Upper lobe of right lung (tissue), 1 donor: ENCODE data around the gene CYP2A13. TPM values are rescaled to one million over a fixed set of nuclear protein-coding genes. Genes with fewer than 3 reads are reported as not detected.
"Not testable (repeated sequence)": the region's sequence is repeated elsewhere in the genome, so short reads cannot be mapped to it uniquely, and the experiment has no call there.

Experiments used
- ATAC-seq: fragments of 200-7000 bp; cut with Tn5 transposase; one replicate; pipeline ENCODE4 v1.9.1; 2020; ENCODE audit warnings: mild to moderate bottlenecking, moderate library complexity
- DNase-seq: peaks from one replicate; pipeline ENCODE4 v3.0.0-alpha.2; 2020
- H3K27ac ChIP-seq: fragments of 200-600 bp; one replicate; pipeline ENCODE4 v1.8.0; 2022
- H3K27me3 ChIP-seq: fragments of 200-600 bp; one replicate; pipeline ENCODE4 v1.8.0; 2022; ENCODE audit warnings: mild to moderate bottlenecking
- H3K36me3 ChIP-seq: fragments of 200-600 bp; one replicate; pipeline ENCODE4 v1.8.0; 2022
- H3K4me1 ChIP-seq: fragments of 200-600 bp; one replicate; pipeline ENCODE4 v1.8.0; 2022
- H3K4me3 ChIP-seq: fragments of 200-600 bp; one replicate; pipeline ENCODE4 v1.8.0; 2022; ENCODE audit warnings: mild to moderate bottlenecking
- H3K9me3 ChIP-seq: fragments of 200-600 bp; one replicate; pipeline ENCODE4 v1.8.0; 2022
- CTCF ChIP-seq: fragments of 200-600 bp; IDR thresholded peaks from one replicate; pipeline ENCODE4 v1.8.0; 2022; ENCODE audit warnings: antibody characterized with exemption
- intact Hi-C: fragments of 100-400 bp; cut with DNase I; formaldehyde crosslinking; loops from one replicate; pipeline ENCODE4 v1.11.0; 2022
- total RNA-seq: library from RNA; stranded (reverse); fragmentation: NEBNext Ultra II Directional; extraction: Animal tissue kit (Norgen Biotek cat#: 25700); gene quantifications from one replicate; pipeline ENCODE4 v1.2.1, GENCODE V29; 2021
- donor health status: DM: no; HTN: yes; CAD: no; lungs with severe emphysema.

CYP2A13 gene
- total RNA-seq, 1 donor from 2014 or later: not detected

- Histone ChIP-seq H3K27me3 (no peaks in the 10 kb centered on the region), H3K4me3 (no peak overlapping the region), H3K27ac (no peak overlapping the region), H3K9me3 (no peaks in the 10 kb centered on the region), H3K36me3 (no peaks in the 10 kb centered on the region), H3K4me1 (no peaks in the 10 kb centered on the region)
- intact Hi-C loops: no loop called here
- TF ChIP-seq CTCF: no peak
- ATAC-seq (no peak), DNase-seq (no peak)
These were observed 24.6 kb downstream of the CYP2A13 start for GRCh38 chr19:41112728-41113290.

GRCh38 chr19:41114132-41114531 lies 25.9 kb downstream of the CYP2A13 start, which contains the start of gene CYP2F1:
Gene CYP2F1 (plus strand): TSS chr19:41114432. CDS start chr19:41116189, 1,757 bp downstream.
- Histone ChIP-seq H3K4me1 (no peaks in the 10 kb centered on the region), H3K27ac (no peak within 1 kb of the TSS), H3K9me3 (no peaks in the 10 kb centered on the region), H3K36me3 (no peaks in the 10 kb centered on the region), H3K27me3 (no peaks in the 10 kb centered on the region), H3K4me3 (no peak within 1 kb of the TSS)
- TF ChIP-seq CTCF: no peak
- ATAC-seq (no peak), DNase-seq (no peak)
- intact Hi-C loops: no loop called here

- intact Hi-C loops: no loop called here
- Histone ChIP-seq H3K36me3 (no peaks in the 10 kb centered on the region), H3K4me3 (no peak overlapping the region), H3K4me1 (no peaks in the 10 kb centered on the region), H3K9me3 (no peaks in the 10 kb centered on the region), H3K27ac (no peak overlapping the region), H3K27me3 (no peaks in the 10 kb centered on the region)
- DNase-seq (no peak), ATAC-seq (no peak)
- TF ChIP-seq CTCF: no peak
These were observed 28.0 kb downstream of the CYP2A13 start for GRCh38 chr19:41116261-41116660.

GRCh38 chr19:41120929-41121911 lies 33.0 kb downstream of the CYP2A13 start:
- H3K27ac ChIP-seq, intact Hi-C loops, H3K36me3 ChIP-seq, H3K9me3 ChIP-seq, H3K4me3 ChIP-seq, DNase-seq, H3K27me3 ChIP-seq, H3K4me1 ChIP-seq: not testable (repeated sequence)
- peak; percentile 53 for ATAC-seq

GRCh38 chr19:41122846-41123245 lies 34.6 kb downstream of the CYP2A13 start:
- H3K4me3 ChIP-seq, DNase-seq, H3K9me3 ChIP-seq, intact Hi-C loops, H3K4me1 ChIP-seq, H3K27me3 ChIP-seq, H3K36me3 ChIP-seq, H3K27ac ChIP-seq, ATAC-seq: not testable (repeated sequence)

- no peak for ATAC-seq
- Histone ChIP-seq H3K4me1 (no peaks in the 10 kb centered on the region), H3K27ac (no peak overlapping the region), H3K4me3 (no peak overlapping the region), H3K36me3 (no peaks in the 10 kb centered on the region), H3K9me3 (no peaks in the 10 kb centered on the region), H3K27me3 (no peaks in the 10 kb centered on the region)
- intact Hi-C loops: no loop called here
- DNase-seq: no peak
- no peak for TF ChIP-seq CTCF
These were observed 35.6 kb downstream of the CYP2A13 start for GRCh38 chr19:41123716-41124294.
